ENCODE data around the gene TSPAN5. TPM values are rescaled to one million over a fixed set of nuclear protein-coding genes. Genes with fewer than 3 reads are reported as not detected.

The TSPAN5 gene
- total and polyA plus RNA-seq, 2 donors, result 10.9 to 27.5 TPM

GRCh38 chr4:98663226-98664006, 5.0 kb upstream of the TSPAN5 start:
- WGBS, result 77% methylated on average over 10 of the region's 10 CpGs
- no peak for DNase-seq (ENCODE audit: extremely low spot score)
- no peak overlapping the region for H3K4me3 ChIP-seq (ENCODE audit: low read depth, low read length)
- H3K27ac ChIP-seq (ENCODE audit: low read depth), result no peak overlapping the region
- no peaks in the 10 kb centered on the region for H3K36me3 ChIP-seq (ENCODE audit: insufficient read depth)
- no peaks in the 10 kb centered on the region for H3K4me1 ChIP-seq (ENCODE audit: insufficient read depth)

- Histone ChIP-seq H3K27ac (ENCODE audit: low read depth) (no peak overlapping the region), H3K4me1 (ENCODE audit: insufficient read depth) (no peaks in the 10 kb centered on the region), H3K4me3 (ENCODE audit: low read depth, low read length) (no peak overlapping the region), H3K36me3 (ENCODE audit: insufficient read depth) (no peaks in the 10 kb centered on the region)
- 77% methylated on average over 7 of the region's 7 CpGs for WGBS
- no peak for DNase-seq (ENCODE audit: extremely low spot score)
These were observed 4.3 kb upstream of the TSPAN5 start for GRCh38 chr4:98662626-98663225.

GRCh38 chr4:98662055-98662453, 3.6 kb upstream of the TSPAN5 start:
- 75% methylated on average over 4 of the region's 4 CpGs for WGBS
- DNase-seq (ENCODE audit: extremely low spot score), result no peak
- Histone ChIP-seq H3K27ac (ENCODE audit: low read depth) (no peak overlapping the region), H3K4me1 (ENCODE audit: insufficient read depth) (no peaks in the 10 kb centered on the region), H3K4me3 (ENCODE audit: low read depth, low read length) (no peak overlapping the region), H3K36me3 (ENCODE audit: insufficient read depth) (no peaks in the 10 kb centered on the region)

DNA sequence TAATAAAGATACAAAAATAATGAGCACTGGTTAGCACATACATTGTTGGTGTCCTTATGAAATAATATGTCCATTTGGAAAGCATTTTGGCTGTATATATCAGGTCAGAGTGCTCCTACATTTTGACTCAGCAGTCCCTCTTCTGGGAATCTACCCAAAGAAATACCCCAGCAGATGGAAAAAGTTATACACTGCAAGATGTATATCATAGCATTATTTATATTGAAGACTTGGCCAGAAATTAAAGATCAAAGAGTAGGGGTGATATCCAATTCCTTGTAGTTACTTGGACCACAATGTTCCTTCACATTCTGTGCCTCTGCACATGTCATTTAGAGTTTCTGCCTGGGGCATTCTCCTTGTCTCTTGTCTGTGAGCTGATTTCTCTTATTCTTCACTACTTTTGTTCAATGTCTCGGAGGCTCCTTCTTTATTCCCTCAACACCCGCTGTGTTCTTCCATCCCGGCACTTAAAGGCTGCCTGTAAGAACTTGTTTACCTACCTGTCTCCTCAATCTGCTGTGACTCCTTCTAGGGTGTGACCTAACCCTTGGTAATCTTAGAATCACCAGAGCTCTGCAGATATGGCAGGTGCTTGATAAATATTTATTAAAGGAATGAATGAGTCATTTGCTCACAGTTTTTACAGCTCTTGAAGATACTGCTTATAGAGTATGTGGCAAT, 3.1 kb upstream of the TSPAN5 start:
- no peaks in the 10 kb centered on the region for H3K36me3 ChIP-seq (ENCODE audit: insufficient read depth)
- no peak overlapping the region for H3K4me3 ChIP-seq (ENCODE audit: low read depth, low read length)
- WGBS, result 47% methylated on average over 3 of the region's 3 CpGs
- no peak for DNase-seq (ENCODE audit: extremely low spot score)
- no peaks in the 10 kb centered on the region for H3K4me1 ChIP-seq (ENCODE audit: insufficient read depth)
- H3K27ac ChIP-seq (ENCODE audit: low read depth), result no peak overlapping the region

DNA sequence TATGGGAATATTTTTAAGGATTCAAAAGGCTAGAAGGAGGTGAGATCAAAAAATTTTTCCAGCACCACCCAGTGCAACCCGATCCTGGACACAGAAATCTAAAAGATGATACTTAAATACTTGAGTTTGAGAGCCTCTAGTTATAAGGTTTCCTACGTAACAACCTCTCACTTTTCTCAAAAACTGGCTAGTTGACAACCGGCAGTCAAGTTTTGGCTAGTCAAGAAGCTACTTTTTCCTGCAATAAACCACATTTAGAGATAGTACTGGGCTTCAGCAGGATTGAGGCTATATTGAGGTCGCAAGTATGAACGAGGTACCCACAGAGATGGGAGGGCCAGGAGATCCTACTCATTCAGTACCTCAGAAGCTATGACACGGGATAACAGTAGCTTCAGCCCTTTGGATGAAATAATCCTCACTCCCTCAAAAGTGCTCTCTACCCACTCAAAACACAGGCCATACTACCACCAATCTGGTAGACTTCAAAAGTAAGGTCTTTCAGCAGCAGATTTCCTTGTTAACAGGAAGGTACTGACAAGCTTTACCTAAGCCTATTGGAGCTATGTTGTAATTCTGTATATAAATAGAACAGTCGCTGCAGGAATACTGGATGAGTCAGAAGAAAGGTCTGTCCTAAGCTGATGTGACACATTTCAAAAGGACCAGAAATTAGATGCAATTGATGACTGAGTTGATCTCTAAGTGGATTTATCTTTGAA, 1.5 kb upstream of the TSPAN5 start:
- WGBS, result 61% methylated on average over 7 of the region's 7 CpGs
- DNase-seq (ENCODE audit: extremely low spot score), result no peak
- Histone ChIP-seq H3K36me3 (ENCODE audit: insufficient read depth) (no peaks in the 10 kb centered on the region), H3K27ac (ENCODE audit: low read depth) (no peak overlapping the region), H3K4me1 (ENCODE audit: insufficient read depth) (no peaks in the 10 kb centered on the region), H3K4me3 (ENCODE audit: low read depth, low read length) (no peak overlapping the region)

- WGBS, result 15% methylated on average over 17 of the region's 17 CpGs
- Histone ChIP-seq H3K4me3 (ENCODE audit: low read depth, low read length) (peak overlapping the region; percentile 74), H3K27ac (ENCODE audit: low read depth) (peak overlapping the region; percentile 71), H3K36me3 (ENCODE audit: insufficient read depth) (no peaks in the 10 kb centered on the region), H3K4me1 (ENCODE audit: insufficient read depth) (no peaks in the 10 kb centered on the region)
- DNase-seq (ENCODE audit: extremely low spot score), result no peak
These were observed 738 bp upstream of the TSPAN5 start for GRCh38 chr4:98659106-98659592.

DNA sequence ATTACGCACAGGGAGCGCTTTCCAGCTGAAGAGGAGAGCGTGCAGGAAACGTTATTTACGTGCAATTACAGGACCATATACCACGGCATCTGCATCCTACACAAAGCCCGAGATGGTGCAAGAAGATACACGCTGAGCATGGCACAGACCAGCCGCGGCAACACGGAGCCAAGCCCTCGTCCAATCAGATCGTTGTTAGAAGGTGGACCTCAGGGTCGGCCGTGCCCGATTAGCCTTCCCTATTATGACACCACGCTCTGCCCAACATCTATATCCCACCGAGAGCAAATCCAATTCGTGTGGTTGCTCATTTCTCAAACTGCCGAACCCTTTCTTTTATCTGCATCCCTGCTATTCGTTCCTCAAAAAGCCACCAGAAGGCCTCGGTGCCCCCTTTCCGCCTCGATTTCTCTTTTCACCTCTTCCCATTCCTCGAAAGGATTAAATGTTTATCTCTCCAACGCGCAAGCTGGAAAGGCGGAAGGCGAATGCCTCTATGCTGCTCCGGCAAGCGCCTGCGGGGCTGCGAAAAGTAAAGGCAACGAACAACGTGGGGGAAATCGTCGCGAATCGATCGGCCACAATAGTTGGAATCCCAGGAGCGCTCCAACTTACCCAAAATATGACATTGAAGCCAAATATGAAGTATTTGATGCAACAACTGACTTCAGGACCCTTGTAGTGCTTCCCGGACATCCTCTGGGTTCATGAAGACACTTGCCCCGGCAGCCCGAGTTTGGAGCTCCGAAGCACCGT, 702 bp downstream of the TSPAN5 start:
- WGBS, result under 1% methylated on average over 46 of the region's 46 CpGs
- H3K4me1 ChIP-seq (ENCODE audit: insufficient read depth), result no peaks in the 10 kb centered on the region
- DNase-seq (ENCODE audit: extremely low spot score), result no peak
- no peak overlapping the region for H3K27ac ChIP-seq (ENCODE audit: low read depth)
- no peaks in the 10 kb centered on the region for H3K36me3 ChIP-seq (ENCODE audit: insufficient read depth)
- H3K4me3 ChIP-seq (ENCODE audit: low read depth, low read length), result peak overlapping the region; percentile 74

GRCh38 chr4:98656886-98657285, 1.5 kb downstream of the TSPAN5 start:
- Histone ChIP-seq H3K36me3 (ENCODE audit: insufficient read depth) (no peaks in the 10 kb centered on the region), H3K4me1 (ENCODE audit: insufficient read depth) (no peaks in the 10 kb centered on the region), H3K27ac (ENCODE audit: low read depth) (no peak overlapping the region), H3K4me3 (ENCODE audit: low read depth, low read length) (peak overlapping the region; percentile 74)
- 31% methylated on average over 6 of the region's 6 CpGs for WGBS
- DNase-seq (ENCODE audit: extremely low spot score), result no peak

DNA sequence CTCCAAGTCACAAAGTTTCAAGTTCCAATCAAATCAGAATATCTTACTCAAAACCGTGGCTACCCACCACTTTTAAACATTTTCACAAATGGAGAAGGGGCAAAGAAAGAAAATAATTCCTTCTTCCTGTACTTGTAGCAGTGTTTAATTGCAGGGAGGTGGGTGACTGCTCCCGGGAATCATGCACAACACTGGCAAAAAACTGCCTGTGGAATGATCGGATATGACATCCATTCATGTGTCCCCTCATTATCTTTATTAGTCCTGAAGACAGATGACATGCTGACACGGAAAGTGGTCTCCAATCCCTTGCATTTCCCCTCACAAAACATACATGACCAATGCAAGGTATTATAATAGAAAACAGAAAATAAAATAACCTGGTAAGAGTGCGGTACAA, 2.0 kb downstream of the TSPAN5 start:
- DNase-seq (ENCODE audit: extremely low spot score), result no peak
- WGBS, result 72% methylated on average over 5 of the region's 5 CpGs
- no peaks in the 10 kb centered on the region for H3K4me1 ChIP-seq (ENCODE audit: insufficient read depth)
- no peaks in the 10 kb centered on the region for H3K36me3 ChIP-seq (ENCODE audit: insufficient read depth)
- no peak overlapping the region for H3K4me3 ChIP-seq (ENCODE audit: low read depth, low read length)
- no peak overlapping the region for H3K27ac ChIP-seq (ENCODE audit: low read depth)

- H3K4me1 ChIP-seq (ENCODE audit: insufficient read depth), result no peaks in the 10 kb centered on the region
- H3K36me3 ChIP-seq (ENCODE audit: insufficient read depth), result no peaks in the 10 kb centered on the region
- no peak for DNase-seq (ENCODE audit: extremely low spot score)
- H3K27ac ChIP-seq (ENCODE audit: low read depth), result no peak overlapping the region
- 56% methylated on average over 5 of the region's 5 CpGs for WGBS
- H3K4me3 ChIP-seq (ENCODE audit: low read depth, low read length), result no peak overlapping the region
These were observed 4.2 kb downstream of the TSPAN5 start for GRCh38 chr4:98653890-98654867.

DNA sequence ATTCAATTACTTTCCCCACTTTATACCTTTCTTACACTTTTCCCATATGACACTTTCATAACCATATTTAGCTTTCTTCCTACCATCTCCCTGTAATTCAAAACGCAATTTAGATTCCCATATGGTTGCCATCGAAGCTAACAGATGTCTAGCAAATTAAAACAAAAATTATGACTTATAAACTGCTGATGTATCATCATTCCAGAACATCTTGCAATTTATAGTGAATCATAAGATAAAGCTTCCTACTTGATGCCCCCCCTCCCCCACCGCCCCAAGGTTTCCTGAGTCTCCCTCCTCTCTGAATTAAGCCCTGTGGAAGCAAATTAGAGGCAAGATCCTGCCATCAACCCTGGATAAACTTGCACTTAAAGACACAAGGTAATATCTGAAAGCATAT, 5.4 kb downstream of the TSPAN5 start:
- Histone ChIP-seq H3K27ac (ENCODE audit: low read depth) (no peak overlapping the region), H3K4me1 (ENCODE audit: insufficient read depth) (no peaks in the 10 kb centered on the region), H3K36me3 (ENCODE audit: insufficient read depth) (no peaks in the 10 kb centered on the region), H3K4me3 (ENCODE audit: low read depth, low read length) (no peak overlapping the region)
- no peak for DNase-seq (ENCODE audit: extremely low spot score)
- WGBS, result 75% methylated on average over 3 of the region's 3 CpGs

- WGBS, result 81% methylated on average over 5 of the region's 5 CpGs
- Histone ChIP-seq H3K4me3 (ENCODE audit: low read depth, low read length) (no peak overlapping the region), H3K4me1 (ENCODE audit: insufficient read depth) (peaks cover 2% of the 10 kb centered on the region), H3K27ac (ENCODE audit: low read depth) (no peak overlapping the region), H3K36me3 (ENCODE audit: insufficient read depth) (peaks cover 2% of the 10 kb centered on the region)
- no peak for DNase-seq (ENCODE audit: extremely low spot score)
These were observed 9.8 kb downstream of the TSPAN5 start for GRCh38 chr4:98648602-98649001.
